Gastrocnemius medialis (tissue), 4 donors: ENCODE results near the gene LTB4R2.
A peak's percentile ranks its signal among the peaks of the same experiment; 100 is the strongest.

ENCODE experiments used
- POLR2A ChIP-seq, 2 donors: fragments of 450-650 bp; IDR thresholded peaks; one replicate each; pipeline ENCODE4 v1.6.1; 2017; ENCODE audit warnings: antibody characterized with exemption in 2 of 2, mild to moderate bottlenecking in 2 of 2, moderate library complexity in 2 of 2
- TF ChIP-seq, protein P1 (sequence below), 5 experiments: fragments of 450-650 bp in 3 of 5; fragments of 200-600 bp in 2 of 5; sonication (generic) in 2 of 5; IDR thresholded peaks in 4 of 5; conservative IDR thresholded peaks in 1 of 5; 1 replicate in 4 of 5; 2 replicates in 1 of 5; pipeline ENCODE4 v1.5.1; 2016 to 2019; ENCODE audit warnings: antibody characterized with exemption in 5 of 5, mild to moderate bottlenecking in 3 of 5, moderate library complexity in 3 of 5

DNA sequence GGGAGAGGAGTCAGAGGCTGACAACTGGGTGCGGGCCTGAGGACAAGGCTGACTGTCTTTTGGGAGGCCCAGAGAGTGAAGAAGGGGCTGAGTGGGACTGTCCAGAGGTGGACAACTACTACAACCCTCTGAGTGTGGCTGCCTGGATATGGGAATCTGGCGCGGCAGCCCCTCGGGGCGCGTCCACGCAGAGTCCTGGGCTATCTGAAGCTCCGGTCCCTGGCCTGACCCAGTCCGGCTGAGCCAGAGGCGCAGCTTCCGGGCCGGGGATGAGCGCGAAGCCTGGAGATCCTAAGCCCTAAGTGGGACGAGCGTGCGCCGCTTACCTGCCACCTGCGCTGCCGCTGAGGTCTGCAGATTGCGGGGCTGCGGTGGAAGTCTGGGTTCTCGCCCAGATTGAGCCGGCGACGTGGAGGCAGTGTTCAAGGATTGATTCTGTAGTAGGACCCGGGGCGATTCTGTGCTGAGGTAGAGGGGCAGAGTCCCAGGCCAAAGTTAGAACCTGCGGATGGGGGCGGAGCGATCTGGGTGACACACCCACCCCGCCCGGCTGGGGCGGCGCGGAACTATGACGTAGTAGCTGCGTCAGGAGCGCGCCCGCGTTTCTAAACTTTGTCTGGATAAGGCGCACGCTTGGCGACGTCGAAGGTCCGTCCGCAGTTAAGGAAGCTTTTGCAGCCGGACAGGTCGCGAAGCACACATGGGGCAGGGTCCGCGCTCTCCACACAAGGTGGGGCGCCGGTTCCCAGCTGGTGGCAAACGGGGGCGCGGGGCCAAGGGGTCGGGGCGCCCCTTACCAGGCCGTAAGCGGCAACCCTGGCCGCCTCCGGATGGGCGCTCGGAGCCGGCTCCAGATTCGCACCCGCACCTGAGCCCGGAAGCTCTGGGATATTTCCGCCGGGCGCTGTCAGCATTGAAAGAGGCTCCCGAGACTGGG is 10.4 kb upstream of the LTB4R2 start, which contains the start of the genes DHRS1 and NOP9:
- TF ChIP-seq, protein P1, sequence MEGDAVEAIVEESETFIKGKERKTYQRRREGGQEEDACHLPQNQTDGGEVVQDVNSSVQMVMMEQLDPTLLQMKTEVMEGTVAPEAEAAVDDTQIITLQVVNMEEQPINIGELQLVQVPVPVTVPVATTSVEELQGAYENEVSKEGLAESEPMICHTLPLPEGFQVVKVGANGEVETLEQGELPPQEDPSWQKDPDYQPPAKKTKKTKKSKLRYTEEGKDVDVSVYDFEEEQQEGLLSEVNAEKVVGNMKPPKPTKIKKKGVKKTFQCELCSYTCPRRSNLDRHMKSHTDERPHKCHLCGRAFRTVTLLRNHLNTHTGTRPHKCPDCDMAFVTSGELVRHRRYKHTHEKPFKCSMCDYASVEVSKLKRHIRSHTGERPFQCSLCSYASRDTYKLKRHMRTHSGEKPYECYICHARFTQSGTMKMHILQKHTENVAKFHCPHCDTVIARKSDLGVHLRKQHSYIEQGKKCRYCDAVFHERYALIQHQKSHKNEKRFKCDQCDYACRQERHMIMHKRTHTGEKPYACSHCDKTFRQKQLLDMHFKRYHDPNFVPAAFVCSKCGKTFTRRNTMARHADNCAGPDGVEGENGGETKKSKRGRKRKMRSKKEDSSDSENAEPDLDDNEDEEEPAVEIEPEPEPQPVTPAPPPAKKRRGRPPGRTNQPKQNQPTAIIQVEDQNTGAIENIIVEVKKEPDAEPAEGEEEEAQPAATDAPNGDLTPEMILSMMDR (IDR thresholded peaks at IDR 0.05 in 4 of 5, conservative IDR thresholded peaks at IDR 0.05 in 1 of 5): peak in 1 of 5 experiments; percentile 3
- peak; percentile 26 to 59 for TF ChIP-seq POLR2A (IDR thresholded peaks at IDR 0.05)
